ENCODE measurements around the gene FLNC.

- TF ChIP-seq, protein P1, sequence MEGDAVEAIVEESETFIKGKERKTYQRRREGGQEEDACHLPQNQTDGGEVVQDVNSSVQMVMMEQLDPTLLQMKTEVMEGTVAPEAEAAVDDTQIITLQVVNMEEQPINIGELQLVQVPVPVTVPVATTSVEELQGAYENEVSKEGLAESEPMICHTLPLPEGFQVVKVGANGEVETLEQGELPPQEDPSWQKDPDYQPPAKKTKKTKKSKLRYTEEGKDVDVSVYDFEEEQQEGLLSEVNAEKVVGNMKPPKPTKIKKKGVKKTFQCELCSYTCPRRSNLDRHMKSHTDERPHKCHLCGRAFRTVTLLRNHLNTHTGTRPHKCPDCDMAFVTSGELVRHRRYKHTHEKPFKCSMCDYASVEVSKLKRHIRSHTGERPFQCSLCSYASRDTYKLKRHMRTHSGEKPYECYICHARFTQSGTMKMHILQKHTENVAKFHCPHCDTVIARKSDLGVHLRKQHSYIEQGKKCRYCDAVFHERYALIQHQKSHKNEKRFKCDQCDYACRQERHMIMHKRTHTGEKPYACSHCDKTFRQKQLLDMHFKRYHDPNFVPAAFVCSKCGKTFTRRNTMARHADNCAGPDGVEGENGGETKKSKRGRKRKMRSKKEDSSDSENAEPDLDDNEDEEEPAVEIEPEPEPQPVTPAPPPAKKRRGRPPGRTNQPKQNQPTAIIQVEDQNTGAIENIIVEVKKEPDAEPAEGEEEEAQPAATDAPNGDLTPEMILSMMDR (IDR thresholded peaks at IDR 0.05), result no peak
- TF ChIP-seq SIN3A (IDR thresholded peaks at IDR 0.05; ENCODE audit: borderline replicate concordance, insufficient read depth, low read depth, low read length) (no peak), REST (IDR thresholded peaks at IDR 0.05; ENCODE audit: insufficient read depth in 1 of 2, low read depth in 2 of 2, low read length in 1 of 2) (no peak), POLR2AphosphoS5 (IDR thresholded peaks at IDR 0.05; ENCODE audit: low read depth, low read length) (no peak)
Measured at GRCh38 chr7:128859232-128860157, 29.3 kb downstream of the FLNC start.
